Stimulated activated CD8-positive, alpha-beta memory T cell treated with anti-CD3 and anti-CD28 coated beads, Interleukin-4, amount 100 ng/mL, for 48 hours (primary cell): Measurements from ENCODE around the gene ZHX3.
A peak's percentile ranks its signal among the peaks of the same experiment; 100 is the strongest.
"Not testable (repeated sequence)": the region's sequence is repeated elsewhere in the genome, so short reads cannot be mapped to it uniquely, and the experiment has no call there.

Experiments used
- DNase-seq: peaks from one replicate; pipeline ENCODE4 v3.0.0-alpha.2; 2020

The ZHX3 gene

GRCh38 chr20:41145317-41145716 is 172.2 kb downstream of the ZHX3 start:
- DNase-seq = no peak

GRCh38 chr20:41143354-41143753 is 174.2 kb downstream of the ZHX3 start:
- no peak for DNase-seq

- DNase-seq = no peak
These were observed 174.6 kb downstream of the ZHX3 start for GRCh38 chr20:41142919-41143318.

GRCh38 chr20:41142245-41142644 is 175.3 kb downstream of the ZHX3 start:
- DNase-seq = no peak

GRCh38 chr20:41141153-41141815 is 176.2 kb downstream of the ZHX3 start:
- DNase-seq = no peak

- DNase-seq = no peak
These were observed 177.1 kb downstream of the ZHX3 start for GRCh38 chr20:41140226-41141133.

GRCh38 chr20:41139227-41140093 is 178.1 kb downstream of the ZHX3 start:
- DNase-seq = peak; percentile 31

DNA sequence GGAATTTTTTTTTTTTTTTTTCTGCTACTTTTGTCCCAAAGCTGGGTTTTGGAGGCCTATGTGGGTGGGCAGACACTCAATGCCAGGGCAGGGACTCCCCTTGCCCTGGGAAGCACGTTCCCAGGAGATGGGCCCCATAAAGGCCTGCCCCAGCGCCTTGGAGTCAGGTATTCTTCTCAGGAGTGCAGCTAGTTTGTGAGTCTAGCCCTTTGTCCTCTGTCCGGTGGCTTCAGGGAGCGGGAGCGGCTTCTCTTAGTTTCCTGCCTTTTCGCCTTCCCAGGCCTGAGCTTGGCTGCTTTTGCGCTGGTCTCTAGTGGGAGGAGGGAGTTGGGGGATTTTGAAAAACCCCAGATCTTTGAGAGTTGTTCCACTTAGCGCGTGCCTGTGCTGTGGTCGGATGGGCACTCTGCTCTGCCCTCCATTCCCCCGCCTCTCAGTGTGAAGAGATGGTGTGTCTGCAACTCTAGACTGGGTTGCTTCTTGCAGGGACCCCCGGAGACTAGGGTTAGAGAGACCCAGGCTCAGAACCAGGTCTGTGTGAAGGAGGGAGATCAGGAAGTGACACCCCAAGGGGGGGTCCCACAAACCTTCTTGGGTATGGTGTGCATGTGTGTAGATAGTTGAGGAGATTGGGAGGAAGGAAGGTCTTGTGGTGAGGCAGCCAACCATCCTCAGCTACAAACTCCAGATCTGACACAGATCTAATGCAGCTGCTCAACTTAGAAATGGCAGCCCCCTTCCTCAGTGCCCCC is 178.9 kb downstream of the ZHX3 start:
- DNase-seq = peak; percentile 53

DNA sequence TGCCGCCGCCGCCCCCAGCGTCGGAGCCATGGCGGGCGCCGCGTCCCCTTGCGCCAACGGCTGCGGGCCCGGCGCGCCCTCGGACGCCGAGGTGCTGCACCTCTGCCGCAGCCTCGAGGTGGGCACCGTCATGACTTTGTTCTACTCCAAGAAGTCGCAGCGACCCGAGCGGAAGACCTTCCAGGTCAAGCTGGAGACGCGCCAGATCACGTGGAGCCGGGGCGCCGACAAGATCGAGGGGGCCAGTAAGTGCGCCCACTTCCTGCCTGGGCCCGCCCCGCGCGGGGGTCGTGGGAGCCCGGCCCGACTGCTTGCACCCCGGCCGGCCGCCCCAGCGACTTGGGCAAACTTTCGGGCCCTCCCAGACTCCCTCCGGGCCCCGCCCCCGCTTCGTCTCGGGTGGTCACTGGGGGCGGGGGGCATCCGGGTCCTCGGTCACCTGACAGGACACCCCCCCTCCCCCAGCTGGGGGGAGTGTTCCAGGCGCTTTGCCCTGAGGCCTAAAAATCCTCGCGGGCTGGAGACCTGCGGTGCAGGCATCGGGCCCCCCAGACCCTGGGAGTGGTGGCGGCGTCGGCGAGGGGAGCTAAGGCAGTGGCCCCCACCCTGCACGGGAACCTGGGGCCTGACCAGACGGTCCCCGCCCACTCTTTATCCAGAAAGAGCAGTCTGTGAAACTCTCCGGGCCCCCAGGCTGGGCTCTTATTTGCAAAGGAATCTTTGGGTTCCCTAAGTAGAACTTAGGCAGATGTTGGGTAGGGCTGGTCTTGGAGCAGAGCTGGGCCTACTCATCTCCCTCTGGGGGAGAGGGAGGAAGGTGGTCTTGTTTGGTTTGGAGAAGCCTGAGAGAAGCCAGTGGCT is 179.7 kb downstream of the ZHX3 start:
- peak; percentile 79 for DNase-seq

- DNase-seq = peak; percentile 90
These were observed 180.6 kb downstream of the ZHX3 start, which contains the start of gene PLCG1 for GRCh38 chr20:41136680-41137613. TSS of gene PLCG1 (plus strand) at chr20:41137543. CDS start at chr20:41137642, 99 bp downstream.

DNA sequence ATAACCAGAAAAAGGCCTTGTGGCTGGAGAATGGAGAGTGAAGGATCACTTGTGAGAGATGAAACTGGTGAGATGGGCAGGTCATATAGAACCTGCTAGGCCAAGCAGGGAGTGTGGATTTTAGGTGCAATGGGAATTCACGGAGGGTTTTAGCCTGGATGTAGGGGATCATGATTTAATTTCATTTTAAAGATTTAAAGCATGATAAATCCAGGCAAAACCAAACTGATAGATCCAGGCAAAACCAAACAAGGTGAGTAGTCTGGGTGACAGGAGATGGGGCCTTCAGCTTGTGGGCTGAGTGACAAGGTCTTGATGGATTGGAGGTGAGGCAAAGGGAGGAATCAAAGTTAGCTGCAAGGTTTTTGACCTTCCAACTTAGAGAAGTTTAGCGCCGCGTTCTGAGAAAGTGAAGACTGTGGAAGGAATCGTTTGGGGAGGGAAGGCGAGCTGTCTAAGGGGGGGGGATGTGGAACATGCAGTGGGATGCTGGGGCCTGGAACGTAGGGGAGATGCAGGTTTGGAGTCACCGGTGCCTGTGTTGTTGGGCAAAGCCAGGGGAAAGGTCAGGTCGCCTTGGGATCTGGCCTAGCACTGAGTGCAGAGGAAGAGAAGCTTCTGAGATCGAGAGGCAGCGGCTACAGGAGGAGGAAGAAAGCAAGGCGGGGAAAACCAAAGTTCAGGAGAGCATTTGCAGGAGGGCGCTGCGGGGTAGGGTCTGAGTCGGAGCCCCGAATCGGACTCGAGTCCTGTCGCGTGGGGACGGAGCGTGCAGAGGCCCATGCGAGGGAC is 181.4 kb downstream of the ZHX3 start:
- no peak for DNase-seq

- peak; percentile 77 for DNase-seq
These were observed 182.2 kb downstream of the ZHX3 start for GRCh38 chr20:41135187-41135887.

DNA sequence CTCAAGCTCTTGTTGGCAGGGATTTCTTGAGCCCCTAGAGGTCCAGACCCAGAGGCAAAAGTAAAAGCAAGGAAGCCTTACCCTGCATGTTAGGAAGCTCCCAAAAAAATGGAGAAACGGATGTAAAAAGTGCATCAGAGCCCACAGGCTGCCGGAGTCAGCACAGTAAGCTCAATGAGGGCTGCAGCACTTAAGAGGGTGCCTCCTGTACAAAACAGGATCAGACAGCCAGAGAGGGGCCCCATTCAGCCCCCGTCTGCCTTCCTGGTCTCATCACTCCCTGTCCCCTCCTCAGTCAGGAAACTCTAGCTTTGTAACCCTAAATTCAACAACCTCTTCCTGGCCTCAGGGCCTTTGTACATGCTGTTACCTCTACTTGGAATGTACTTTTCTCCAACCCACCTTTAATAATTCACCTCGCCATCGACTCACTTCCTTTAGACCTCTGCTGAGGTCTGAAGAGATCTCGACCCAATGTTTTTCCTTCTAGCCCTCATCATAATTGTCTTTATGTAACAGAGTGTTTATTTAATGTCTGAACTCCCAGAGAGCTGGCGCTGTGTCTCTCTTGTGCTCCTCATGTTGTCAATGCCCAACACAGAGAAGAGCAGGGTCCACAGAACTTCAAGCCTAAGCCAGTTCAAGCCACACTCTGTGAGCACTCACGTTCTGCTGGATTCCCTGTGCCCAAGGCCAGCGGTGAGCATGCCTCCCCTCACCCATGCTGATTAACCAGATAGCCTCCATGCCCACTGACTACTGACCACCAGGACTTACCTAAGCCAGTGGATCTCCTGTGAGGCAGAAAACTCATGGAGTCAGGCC is 183.0 kb downstream of the ZHX3 start:
- DNase-seq = no peak

GRCh38 chr20:41133709-41134361 is 183.7 kb downstream of the ZHX3 start:
- peak; percentile 63 for DNase-seq

DNA sequence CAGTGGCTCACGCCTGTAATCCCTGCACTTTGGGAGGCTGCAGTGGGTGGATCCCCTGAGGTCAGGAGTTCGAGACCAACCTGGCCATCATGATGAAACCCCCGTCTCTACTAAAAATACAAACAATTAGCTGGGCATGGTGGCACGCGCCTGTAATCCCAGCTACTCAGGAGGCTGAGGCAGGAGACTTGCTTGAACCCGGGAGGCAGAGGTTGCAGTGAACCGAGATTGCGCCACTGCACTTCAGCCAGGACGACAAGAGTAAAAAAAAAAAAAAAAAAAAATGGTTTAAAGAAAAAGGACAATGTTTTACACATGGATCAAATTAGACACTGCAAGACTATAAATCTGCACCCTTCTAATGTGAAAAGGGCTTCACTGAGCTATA is 185.1 kb downstream of the ZHX3 start:
- DNase-seq = not testable (repeated sequence)

DNA sequence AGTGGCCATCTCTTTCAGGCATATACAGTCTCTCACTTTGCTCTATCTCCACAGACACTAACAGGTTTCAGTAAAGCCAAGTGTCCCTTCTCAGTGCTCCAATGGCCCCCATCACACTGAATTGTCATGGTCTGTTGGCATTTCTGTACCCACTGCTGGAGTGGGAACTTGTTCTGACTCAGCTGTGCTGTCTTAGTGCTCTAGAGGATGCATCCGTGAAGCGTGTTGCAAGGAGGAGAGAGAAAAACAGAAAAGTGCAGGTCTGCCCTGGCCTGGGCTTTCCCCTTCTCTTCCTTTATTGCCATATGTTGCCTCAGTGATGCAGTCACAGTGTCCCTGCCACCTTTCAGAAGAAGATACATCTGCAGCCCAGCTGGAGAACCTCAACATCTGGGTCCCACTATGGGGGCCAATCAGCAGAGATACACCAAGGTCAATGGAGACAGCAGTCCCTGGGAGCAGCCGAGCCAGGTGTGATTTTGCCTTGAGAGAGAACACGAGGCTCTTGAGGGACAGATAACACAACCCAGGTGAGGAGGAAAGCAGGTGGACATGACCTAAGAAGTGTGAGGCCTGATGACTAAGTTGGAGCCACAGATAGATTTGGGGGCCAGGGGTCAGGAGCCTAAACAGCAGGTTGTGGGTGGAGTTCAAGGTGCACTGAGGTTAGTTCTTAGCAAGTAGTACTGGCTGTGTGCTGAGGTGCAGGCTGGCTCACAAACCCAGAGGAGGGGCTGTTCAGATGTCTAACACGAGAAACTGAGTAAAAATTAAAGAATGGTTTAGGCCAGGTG is 185.7 kb downstream of the ZHX3 start:
- DNase-seq = no peak
